CD8-positive, alpha-beta memory T cell (primary cell): ENCODE data around the gene BEST4. TPM values are rescaled to one million over a fixed set of nuclear protein-coding genes. Genes with fewer than 3 reads are reported as not detected.

Experiments
- CTCF ChIA-PET: fragments of 350-600 bp; sonication (Branson Sonifier 250); formaldehyde crosslinking; loops from one replicate; lab custom pipeline; 2021; ENCODE audit warnings: antibody characterized with exemption; lab: Charles Lee
- POLR2A ChIA-PET: fragments of 350-600 bp; sonication (Branson Sonifier 250); formaldehyde crosslinking; loops from one replicate; lab custom pipeline; 2021; ENCODE audit warnings: antibody characterized with exemption; lab: Charles Lee
- DNase-seq, 5 donors: peaks; one replicate each; pipeline versions ENCODE4 v3.0.0 to v3.0.0-alpha.2; 2020 to 2022; ENCODE audit warnings: mixed read lengths in 1 of 5
- H3K27ac ChIP-seq: one replicate; pipeline ENCODE4 v1.7.0; 2013; ENCODE audit warnings: low read depth, mild to moderate bottlenecking, low read length, moderate library complexity
- H3K27me3 ChIP-seq: 2 replicates; pipeline ENCODE4 v1.7.0; 2013; ENCODE audit warnings: low read length, mild to moderate bottlenecking; ENCODE audit not compliant: insufficient read depth, poor library complexity, severe bottlenecking
- H3K36me3 ChIP-seq: 2 replicates; pipeline ENCODE4 v1.7.0; 2013; ENCODE audit warnings: mild to moderate bottlenecking, low read length, moderate library complexity; ENCODE audit not compliant: insufficient read depth
- H3K4me1 ChIP-seq: 2 replicates; pipeline ENCODE4 v1.7.0; 2013; ENCODE audit warnings: mild to moderate bottlenecking, low read length, moderate library complexity; ENCODE audit not compliant: insufficient read depth
- H3K4me3 ChIP-seq: 2 replicates; pipeline ENCODE4 v1.7.0; 2013; ENCODE audit warnings: mild to moderate bottlenecking, low read length
- H3K9me3 ChIP-seq: 2 replicates; pipeline ENCODE4 v1.7.0; 2013; ENCODE audit warnings: mild to moderate bottlenecking, low read length
- H3K27ac Mint-ChIP-seq, 8 donors: one replicate each; pipeline ENCODE4 v1.8.0; 2020 to 2021; ENCODE audit warnings: mixed read lengths in 8 of 8, mild to moderate bottlenecking in 6 of 8, inconsistent platforms in 3 of 8, moderate library complexity in 3 of 8
- H3K27me3 Mint-ChIP-seq, 2 donors: one replicate each; pipeline ENCODE4 v1.8.0; 2020 to 2021; ENCODE audit warnings: mixed read lengths in 2 of 2, mild to moderate bottlenecking in 1 of 2, moderate library complexity in 1 of 2
- H3K36me3 Mint-ChIP-seq, 3 donors: one replicate each; pipeline ENCODE4 v1.8.0; 2020 to 2021; ENCODE audit warnings: mixed read lengths in 3 of 3, inconsistent platforms in 1 of 3, mild to moderate bottlenecking in 1 of 3
- H3K4me1 Mint-ChIP-seq, 3 donors: one replicate each; pipeline ENCODE4 v1.8.0; 2020 to 2021; ENCODE audit warnings: mixed read lengths in 3 of 3, inconsistent platforms in 1 of 3, mild to moderate bottlenecking in 1 of 3
- H3K4me3 Mint-ChIP-seq, 7 donors: one replicate each; pipeline ENCODE4 v1.8.0; 2020 to 2021; ENCODE audit warnings: mixed read lengths in 7 of 7, mild to moderate bottlenecking in 6 of 7, moderate library complexity in 4 of 7, inconsistent platforms in 2 of 7
- H3K9me3 Mint-ChIP-seq, 5 donors: one replicate each; pipeline ENCODE4 v1.8.0; 2020 to 2022; ENCODE audit warnings: mixed read lengths in 5 of 5, mild to moderate bottlenecking in 3 of 5, moderate library complexity in 2 of 5, inconsistent platforms in 1 of 5
- polyA plus RNA-seq: library from polyadenylated mRNA; unstranded; fragments of 300-500 nt; fragmentation: Illumina TruSeq; gene quantifications from one replicate; pipeline ENCODE4 v1.2.3, GENCODE V29; 2021
- total RNA-seq, 2 experiments: library from RNA; stranded (reverse); gene quantifications; one replicate each; pipeline ENCODE4 v1.2.3, GENCODE V29; 2021

The BEST4 gene
- total and polyA plus RNA-seq, 3 experiments from 2014 or later: 0.54 to 1.4 (median 1.2) TPM

DNA sequence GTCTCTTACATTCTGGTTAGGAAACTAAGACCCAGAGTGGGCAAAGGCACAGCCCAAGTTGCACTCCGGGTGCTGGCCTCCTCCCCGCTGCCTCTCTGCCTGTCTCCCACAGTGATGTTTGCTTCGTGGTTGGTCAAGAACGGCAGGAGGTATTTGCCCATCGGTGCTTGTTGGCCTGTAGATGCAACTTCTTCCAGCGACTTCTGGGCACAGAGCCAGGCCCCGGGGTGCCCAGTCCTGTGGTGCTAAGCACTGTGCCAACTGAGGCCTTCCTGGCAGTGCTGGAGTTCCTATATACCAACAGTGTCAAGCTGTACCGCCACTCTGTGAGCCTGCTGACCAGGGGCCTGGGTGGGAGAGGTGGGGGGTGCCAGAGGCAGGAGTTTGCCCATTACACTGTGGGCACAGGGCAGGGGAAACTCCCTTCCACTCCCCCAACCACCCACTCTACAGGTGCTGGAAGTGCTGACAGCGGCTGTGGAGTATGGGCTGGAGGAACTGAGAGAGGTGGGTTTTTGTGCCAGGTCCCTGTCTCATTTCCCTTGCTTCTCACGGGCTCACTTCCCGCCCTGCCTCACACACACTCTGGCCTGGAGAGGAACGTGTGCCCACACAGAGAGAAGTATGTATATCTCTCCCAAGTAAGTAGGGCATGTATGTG, 22.3 kb upstream of the BEST4 start:
- Histone ChIP-seq H3K27ac (peak overlapping the region; percentile 96), H3K4me3 (peak overlapping the region; percentile 31), H3K9me3 (no peaks in the 10 kb centered on the region), H3K36me3 (peaks cover 9% of the 10 kb centered on the region), H3K4me1 (peaks cover 69% of the 10 kb centered on the region), H3K27me3 (no peaks in the 10 kb centered on the region)
- H3K4me1 Mint-ChIP-seq: peaks cover 67 to 75% (median 72%) of the 10 kb centered on the region in 3 donors
- peaks cover 0 to 7% of the 10 kb centered on the region in 2 donors for H3K27me3 Mint-ChIP-seq
- H3K4me3 Mint-ChIP-seq: peak overlapping the region in 5 of 7 donors; percentile 80 to 90 (median 84)
- H3K9me3 Mint-ChIP-seq: no peaks in the 10 kb centered on the region
- POLR2A ChIA-PET: interaction anchor here (0.5 to 5.3 kb wide), 12 partner anchors 10 to 877 kb away, joined by 3 to 120 read pairs (median 5); partner anchors contain the start of genes HECTD3, MUTYH, PLK3 and RPS8
- CTCF ChIA-PET: interaction anchor here (1.1 to 4.5 kb wide), 9 partner anchors 9 to 493 kb away, joined by 3 to 59 read pairs (median 6); partner anchors contain the start of genes BEST4, HECTD3 and PLK3
- peak overlapping the region; percentile 97 to 100 (median 100) for H3K27ac Mint-ChIP-seq
- peak in 3 of 5 donors; percentile 13 to 53 (median 29) for DNase-seq
- H3K36me3 Mint-ChIP-seq: peaks cover under 1 to 21% (median 3%) of the 10 kb centered on the region in 3 donors

DNA sequence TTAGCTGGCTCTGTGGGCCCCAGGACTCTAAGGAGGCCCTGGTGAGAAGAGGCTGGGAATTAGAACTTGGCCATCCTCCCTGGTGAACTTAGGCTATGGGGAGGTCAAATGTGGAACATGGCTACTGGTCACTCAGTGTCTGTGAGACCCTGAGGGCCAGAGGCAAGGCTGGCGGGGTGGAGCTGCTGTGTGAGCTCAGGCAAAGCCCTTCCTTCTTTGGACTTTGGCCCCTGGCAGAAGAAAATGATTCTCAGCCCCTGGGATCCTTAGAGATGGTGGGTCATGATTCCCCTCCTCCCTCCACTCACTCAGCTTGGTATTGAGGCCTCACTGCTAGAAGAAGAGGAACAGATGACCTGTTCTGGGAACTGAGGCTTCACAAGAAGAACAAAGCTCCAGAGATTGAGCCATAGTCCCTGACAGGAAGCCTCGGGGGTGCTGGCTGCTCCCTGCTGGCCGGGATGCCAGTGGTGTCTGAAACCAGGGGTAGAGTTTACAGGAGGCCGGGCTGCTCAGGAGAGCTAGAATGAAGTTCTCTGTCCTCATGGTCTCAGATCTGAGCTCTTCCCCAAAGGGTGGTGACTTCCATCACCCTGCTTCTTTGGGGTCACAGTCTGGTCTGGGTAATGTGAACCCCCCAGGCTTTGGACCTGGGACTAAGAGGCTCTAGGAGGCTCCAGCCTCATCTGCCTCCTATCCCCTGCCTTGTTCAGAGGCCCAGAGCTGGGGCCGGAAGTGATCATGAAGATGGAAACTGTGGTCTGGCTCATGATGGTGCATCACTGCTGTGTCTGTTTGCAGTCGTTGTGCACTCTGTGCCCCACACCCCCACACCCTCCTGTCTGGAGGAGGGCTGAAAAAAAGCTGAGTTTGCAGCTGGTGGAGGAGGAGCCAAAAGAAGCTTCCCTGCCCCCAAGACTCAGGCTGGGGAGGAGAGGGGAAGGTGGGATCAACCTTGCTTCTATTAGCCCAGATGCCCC, 21.3 kb upstream of the BEST4 start:
- H3K27ac ChIP-seq: peak overlapping the region; percentile 96
- CTCF ChIA-PET: interaction anchor here (0.9 to 4.5 kb wide), 14 partner anchors 9 to 494 kb away, joined by 3 to 59 read pairs (median 4); partner anchors contain the start of genes BEST4, HECTD3, KIF2C and PLK3
- H3K4me3 Mint-ChIP-seq: peak overlapping the region; percentile 76 to 90 (median 84)
- peaks cover 69% of the 10 kb centered on the region for H3K4me1 ChIP-seq
- no peaks in the 10 kb centered on the region for H3K9me3 Mint-ChIP-seq
- H3K27me3 ChIP-seq: no peaks in the 10 kb centered on the region
- peak; percentile 79 to 95 (median 89) for DNase-seq
- no peaks in the 10 kb centered on the region for H3K9me3 ChIP-seq
- POLR2A ChIA-PET: interaction anchor here (0.5 to 5.3 kb wide), 12 partner anchors 9 to 878 kb away, joined by 3 to 120 read pairs (median 4); partner anchors contain the start of genes HECTD3, MUTYH, PLK3 and RPS8
- H3K27me3 Mint-ChIP-seq: peaks cover 0 to 7% of the 10 kb centered on the region in 2 donors
- peaks cover 4 to 31% (median 6%) of the 10 kb centered on the region in 3 donors for H3K36me3 Mint-ChIP-seq
- H3K4me3 ChIP-seq: peak overlapping the region; percentile 54
- peaks cover 63 to 71% (median 67%) of the 10 kb centered on the region in 3 donors for H3K4me1 Mint-ChIP-seq
- H3K27ac Mint-ChIP-seq: peak overlapping the region; percentile 97 to 100 (median 100)
- peaks cover 13% of the 10 kb centered on the region for H3K36me3 ChIP-seq

DNA sequence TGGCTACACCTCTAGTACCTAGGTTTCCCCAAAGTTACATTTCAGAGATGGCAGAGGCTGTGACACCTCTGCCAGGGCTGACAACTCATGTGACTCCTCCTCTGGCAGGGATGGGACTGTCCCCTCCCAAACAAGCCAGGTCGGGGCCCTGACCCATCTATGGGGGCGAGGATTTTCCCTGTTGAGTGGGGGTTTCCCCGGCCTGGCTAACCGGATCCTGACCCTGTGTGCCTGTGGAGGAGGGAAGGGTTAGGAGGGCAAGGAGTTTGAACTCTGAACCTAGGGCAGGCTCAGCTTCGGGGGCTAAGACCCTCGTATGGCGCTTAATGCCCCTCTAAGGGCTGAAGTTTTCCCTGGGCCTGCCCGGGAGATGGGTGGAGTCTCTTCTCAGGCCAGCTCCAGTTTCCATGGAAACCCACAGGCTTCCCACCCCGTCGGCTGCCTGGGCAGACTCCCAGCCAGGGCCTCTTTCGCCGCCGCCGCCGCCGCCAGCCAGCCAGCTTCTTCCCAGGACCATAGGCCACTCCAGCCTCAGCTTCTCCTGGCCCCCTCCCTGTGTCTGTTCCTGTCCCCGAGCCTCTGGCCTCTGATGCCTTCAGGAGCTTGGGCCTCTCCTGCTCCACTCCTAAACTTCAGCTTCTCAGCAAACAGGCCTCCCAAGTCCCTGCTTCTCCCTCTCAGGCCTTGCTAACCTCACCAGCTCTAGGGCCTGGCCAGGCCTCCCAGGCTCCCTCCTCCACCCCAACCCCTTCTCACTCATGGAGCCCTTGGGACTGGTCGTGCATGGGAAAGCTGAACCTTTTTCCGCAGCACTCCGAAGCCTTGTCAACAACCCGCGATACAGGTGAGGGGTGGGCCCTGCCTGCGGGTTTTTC, 20.3 kb upstream of the BEST4 start, which contains the start of gene BTBD19:
Gene BTBD19, plus strand, starts transcription at position 461 of the 875 bp plus-strand sequence. Its CDS starts 298 bp downstream, at position 759.
- Mint-ChIP-seq H3K27me3 (peaks cover 0 to 6% of the 10 kb centered on the region in 2 donors), H3K4me3 (peak within 1 kb of the TSS; percentile 76 to 90 (median 84)), H3K9me3 (no peaks in the 10 kb centered on the region), H3K4me1 (peaks cover 59 to 71% (median 63%) of the 10 kb centered on the region in 3 donors), H3K36me3 (peaks cover 4 to 40% (median 7%) of the 10 kb centered on the region in 3 donors), H3K27ac (peak within 1 kb of the TSS; percentile 97 to 100 (median 100))
- H3K36me3 ChIP-seq: peaks cover 23% of the 10 kb centered on the region
- peak in 4 of 5 donors; percentile 14 to 74 (median 44) for DNase-seq
- H3K9me3 ChIP-seq: no peaks in the 10 kb centered on the region
- CTCF ChIA-PET: interaction anchor here (0.9 to 4.5 kb wide), 11 partner anchors 8 to 495 kb away, joined by 3 to 59 read pairs (median 5); partner anchors contain the start of genes BEST4, KIF2C, PLK3 and RNU5D-1
- POLR2A ChIA-PET: interaction anchor here (0.5 to 5.3 kb wide), 10 partner anchors 8 to 532 kb away, joined by 3 to 120 read pairs (median 6); partner anchors contain the start of genes HECTD3, MUTYH, PLK3 and RPS8
- peak within 1 kb of the TSS; percentile 96 for H3K27ac ChIP-seq
- H3K4me3 ChIP-seq: peak within 1 kb of the TSS; percentile 58
- H3K4me1 ChIP-seq: peaks cover 75% of the 10 kb centered on the region
- no peaks in the 10 kb centered on the region for H3K27me3 ChIP-seq

GRCh38 chr1:44807364-44808062, 19.5 kb upstream of the BEST4 start:
- H3K36me3 ChIP-seq: peaks cover 29% of the 10 kb centered on the region
- DNase-seq: peak; percentile 84 to 95 (median 90)
- peak overlapping the region; percentile 97 to 100 (median 100) for H3K27ac Mint-ChIP-seq
- no peaks in the 10 kb centered on the region for H3K9me3 ChIP-seq
- peak overlapping the region; percentile 67 to 90 (median 84) for H3K4me3 Mint-ChIP-seq
- H3K27me3 ChIP-seq: no peaks in the 10 kb centered on the region
- POLR2A ChIA-PET: interaction anchor here (0.5 to 5.3 kb wide), 7 partner anchors 7 to 205 kb away, joined by 3 to 120 read pairs (median 3); partner anchors contain the start of genes PLK3, RPS8 and UROD
- peak overlapping the region; percentile 96 for H3K27ac ChIP-seq
- CTCF ChIA-PET: interaction anchor here (1.2 to 4.5 kb wide), 6 partner anchors 8 to 29 kb away, joined by 3 to 59 read pairs (median 14); partner anchors contain the start of genes BEST4 and PLK3
- H3K36me3 Mint-ChIP-seq: peaks cover 8 to 48% (median 9%) of the 10 kb centered on the region in 3 donors
- peaks cover 65 to 79% (median 71%) of the 10 kb centered on the region in 3 donors for H3K4me1 Mint-ChIP-seq
- H3K4me1 ChIP-seq: peaks cover 77% of the 10 kb centered on the region
- peak overlapping the region; percentile 58 for H3K4me3 ChIP-seq
- H3K9me3 Mint-ChIP-seq: no peaks in the 10 kb centered on the region
- peaks cover 0 to 6% of the 10 kb centered on the region in 2 donors for H3K27me3 Mint-ChIP-seq

GRCh38 chr1:44806704-44807363, 18.9 kb upstream of the BEST4 start, which contains the start of gene DYNLT4:
TSS of gene DYNLT4 (minus strand) at chr1:44807351. CDS start at chr1:44806668, 683 bp downstream.
- DNase-seq: no peak
- H3K4me1 Mint-ChIP-seq: peaks cover 67 to 81% (median 72%) of the 10 kb centered on the region in 3 donors
- peak within 1 kb of the TSS; percentile 96 for H3K27ac ChIP-seq
- ChIA-PET POLR2A (interaction anchor here (0.5 to 5.3 kb wide), 4 partner anchors 14 to 35 kb away, joined by 3 to 120 read pairs (median 14); partner anchors contain the start of gene RPS8), CTCF (interaction anchor here (1.2 to 4.3 kb wide), 3 partner anchors 20 to 29 kb away, joined by 3 to 15 read pairs (median 13); partner anchors contain the start of gene BEST4)
- peak within 1 kb of the TSS; percentile 58 for H3K4me3 ChIP-seq
- H3K27me3 ChIP-seq: no peaks in the 10 kb centered on the region
- H3K9me3 Mint-ChIP-seq: no peaks in the 10 kb centered on the region
- H3K36me3 ChIP-seq: peaks cover 29% of the 10 kb centered on the region
- H3K27ac Mint-ChIP-seq: peak within 1 kb of the TSS; percentile 97 to 100 (median 100)
- peak within 1 kb of the TSS; percentile 67 to 90 (median 84) for H3K4me3 Mint-ChIP-seq
- H3K4me1 ChIP-seq: peaks cover 77% of the 10 kb centered on the region
- peaks cover 0 to 4% of the 10 kb centered on the region in 2 donors for H3K27me3 Mint-ChIP-seq
- H3K36me3 Mint-ChIP-seq: peaks cover 12 to 53% (median 14%) of the 10 kb centered on the region in 3 donors
- H3K9me3 ChIP-seq: no peaks in the 10 kb centered on the region
